Measurements from ENCODE around the gene HOXB1. TPM values are rescaled to one million over a fixed set of nuclear protein-coding genes. Genes with fewer than 3 reads are reported as not detected.

The HOXB1 gene
- total RNA-seq, 2 experiments from 2014 or later: not detected

GRCh38 chr17:48549914-48550501 lies 19.2 kb upstream of the HOXB1 start:
- H3K27me3 Mint-ChIP-seq: peaks cover 14% of the 10 kb centered on the region
- DNase-seq: no peak
- POLR2A ChIA-PET: interaction anchor here (1.3 to 1.5 kb wide), 2 partner anchors 9 to 17 kb away, joined by 3 to 5 read pairs; no protein-coding TSS in a partner anchor
- no peaks in the 10 kb centered on the region for H3K9me3 Mint-ChIP-seq
- H3K36me3 Mint-ChIP-seq (ENCODE audit: low read depth): peaks cover 12% of the 10 kb centered on the region
- CTCF ChIA-PET: no interaction called here
- H3K4me1 Mint-ChIP-seq: peaks cover 41% of the 10 kb centered on the region
- H3K4me3 Mint-ChIP-seq: no peak overlapping the region
- H3K27ac Mint-ChIP-seq: no peak overlapping the region

DNA sequence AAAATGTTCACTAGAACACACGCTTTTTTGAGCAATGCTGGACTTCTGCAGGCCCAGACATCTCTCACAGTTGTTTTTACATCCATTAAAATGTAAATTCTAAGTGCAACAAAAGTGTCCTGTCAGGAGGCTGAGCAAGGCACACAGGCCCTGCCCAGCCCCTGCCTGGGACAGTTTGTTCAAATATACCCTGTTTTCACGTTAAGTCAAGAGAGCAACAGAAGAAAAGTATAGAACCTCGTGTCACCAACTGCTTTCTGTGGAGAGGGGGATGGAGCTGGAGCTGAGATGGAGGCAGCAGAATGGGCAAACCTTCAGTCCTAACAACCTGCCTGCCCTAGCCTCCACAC lies 18.4 kb upstream of the HOXB1 start:
- ChIA-PET CTCF (no interaction called here), POLR2A (interaction anchor here (1.3 to 1.5 kb wide), 3 partner anchors 8 to 38 kb away, joined by 3 to 5 read pairs (median 5); no protein-coding TSS in a partner anchor)
- H3K9me3 Mint-ChIP-seq: no peaks in the 10 kb centered on the region
- H3K4me3 Mint-ChIP-seq: no peak overlapping the region
- peaks cover 38% of the 10 kb centered on the region for H3K4me1 Mint-ChIP-seq
- peaks cover 10% of the 10 kb centered on the region for H3K27me3 Mint-ChIP-seq
- no peak overlapping the region for H3K27ac Mint-ChIP-seq
- peaks cover 8% of the 10 kb centered on the region for H3K36me3 Mint-ChIP-seq (ENCODE audit: low read depth)
- DNase-seq: no peak

DNA sequence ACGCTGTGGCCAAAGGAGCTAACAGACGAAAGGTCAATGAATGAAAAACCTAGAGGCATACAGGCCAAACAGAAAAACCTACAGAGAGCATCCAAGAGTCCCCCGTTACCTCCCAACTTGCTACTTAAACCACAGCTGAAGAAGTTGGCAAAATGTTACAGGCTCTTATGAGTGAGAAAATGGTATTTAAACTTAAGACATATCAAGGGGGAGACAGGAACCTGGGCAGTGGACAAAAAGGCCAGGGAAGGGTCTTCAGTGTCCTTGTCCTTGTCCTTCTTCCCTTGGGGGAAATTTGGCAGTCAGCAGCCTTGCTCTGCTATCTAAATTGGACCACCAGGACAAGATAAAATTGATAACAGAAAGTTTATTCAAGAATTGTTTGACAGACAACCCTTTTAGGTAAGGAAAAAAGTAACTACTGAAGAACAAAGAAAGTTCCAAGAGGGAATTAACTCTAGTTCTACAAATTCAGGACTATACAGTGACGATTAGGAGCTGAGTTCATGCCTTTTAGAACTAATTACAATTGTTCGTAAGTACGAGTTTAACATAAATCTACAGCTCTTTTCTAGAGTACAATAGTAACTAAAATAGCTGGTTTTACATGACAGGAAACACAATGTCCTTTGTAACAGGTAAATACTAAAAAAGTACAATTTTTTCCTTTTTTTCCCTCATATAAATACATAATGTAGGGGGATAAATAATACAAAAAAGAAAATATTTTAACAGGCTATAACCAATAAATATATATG lies 17.9 kb upstream of the HOXB1 start:
- peaks cover 10% of the 10 kb centered on the region for H3K36me3 Mint-ChIP-seq (ENCODE audit: low read depth)
- peak overlapping the region; percentile 74 for H3K27ac Mint-ChIP-seq
- H3K4me3 Mint-ChIP-seq: peak overlapping the region; percentile 49
- peaks cover 40% of the 10 kb centered on the region for H3K4me1 Mint-ChIP-seq
- H3K9me3 Mint-ChIP-seq: no peaks in the 10 kb centered on the region
- peaks cover 12% of the 10 kb centered on the region for H3K27me3 Mint-ChIP-seq
- ChIA-PET CTCF (no interaction called here), POLR2A (interaction anchor here (0.6 to 2.6 kb wide), 5 partner anchors 8 to 43 kb away, joined by 3 to 12 read pairs (median 5); no protein-coding TSS in a partner anchor)
- DNase-seq: no peak

- Mint-ChIP-seq H3K4me3 (peak overlapping the region; percentile 54), H3K4me1 (peaks cover 40% of the 10 kb centered on the region), H3K9me3 (no peaks in the 10 kb centered on the region), H3K36me3 (ENCODE audit: low read depth) (peaks cover 13% of the 10 kb centered on the region), H3K27me3 (peaks cover 14% of the 10 kb centered on the region), H3K27ac (peak overlapping the region; percentile 74)
- CTCF ChIA-PET: interaction anchor here (0.6 to 0.8 kb wide), 3 partner anchors 12 to 363 kb away, joined by 3 to 5 read pairs (median 3); no protein-coding TSS in a partner anchor
- peak; percentile 58 for DNase-seq
- POLR2A ChIA-PET: interaction anchor here (1.5 to 2.6 kb wide), 3 partner anchors 8 to 43 kb away, joined by 5 to 12 read pairs (median 5); no protein-coding TSS in a partner anchor
These were observed 17.2 kb upstream of the HOXB1 start for GRCh38 chr17:48547808-48548522.

DNA sequence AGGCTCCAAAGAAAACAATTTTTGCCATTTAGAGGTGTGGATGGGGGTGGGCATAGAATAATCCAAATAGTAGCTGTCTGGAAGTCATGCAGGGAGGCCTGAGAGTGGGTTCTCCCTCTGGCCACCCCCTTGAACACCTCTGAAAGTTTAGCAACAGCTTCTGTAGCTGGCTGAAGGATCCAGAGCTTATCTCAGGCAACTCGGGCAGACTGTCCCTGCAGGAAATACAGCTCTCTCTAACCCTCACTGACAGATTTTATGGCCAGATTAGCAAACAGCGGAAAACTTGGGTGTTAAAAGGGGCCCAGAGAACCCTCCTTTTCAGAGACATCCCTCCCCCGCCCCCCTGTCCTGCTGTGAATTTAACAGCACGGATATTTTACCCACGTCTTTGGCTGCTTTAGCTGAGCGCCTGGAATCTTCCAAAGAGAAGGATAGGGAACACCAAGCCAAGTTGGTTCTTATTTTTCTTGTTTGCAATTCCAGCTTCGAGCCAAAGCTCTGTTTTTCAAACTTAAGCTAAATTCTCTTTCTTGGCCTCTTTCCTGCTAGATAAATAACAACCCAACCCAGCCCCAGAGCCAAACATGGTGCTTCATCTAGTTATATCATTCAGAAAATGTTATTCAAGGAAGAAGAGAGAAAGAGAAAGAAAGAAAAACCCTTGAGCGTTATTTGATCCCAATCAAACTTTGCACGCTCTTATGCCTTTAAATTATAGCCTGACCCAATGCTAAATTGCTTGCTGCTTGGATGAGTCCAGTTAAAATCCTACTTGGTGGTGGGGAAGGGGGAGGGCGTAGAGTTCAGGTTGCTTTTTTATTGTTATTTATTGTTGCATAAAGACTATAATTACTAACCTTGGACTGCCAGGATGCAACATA lies 16.4 kb upstream of the HOXB1 start:
- Mint-ChIP-seq H3K27ac (peak overlapping the region; percentile 74), H3K4me3 (peak overlapping the region; percentile 54), H3K4me1 (peaks cover 43% of the 10 kb centered on the region), H3K36me3 (ENCODE audit: low read depth) (peaks cover 18% of the 10 kb centered on the region), H3K27me3 (peaks cover 20% of the 10 kb centered on the region), H3K9me3 (no peaks in the 10 kb centered on the region)
- ChIA-PET POLR2A (interaction anchor here (0.6 to 2.6 kb wide), 6 partner anchors 9 to 47 kb away, joined by 3 to 12 read pairs (median 4); no protein-coding TSS in a partner anchor), CTCF (interaction anchor here (0.7 to 0.8 kb wide), 5 partner anchors 10 to 362 kb away, joined by 3 to 5 read pairs (median 3); no protein-coding TSS in a partner anchor)
- peak; percentile 27 for DNase-seq

DNA sequence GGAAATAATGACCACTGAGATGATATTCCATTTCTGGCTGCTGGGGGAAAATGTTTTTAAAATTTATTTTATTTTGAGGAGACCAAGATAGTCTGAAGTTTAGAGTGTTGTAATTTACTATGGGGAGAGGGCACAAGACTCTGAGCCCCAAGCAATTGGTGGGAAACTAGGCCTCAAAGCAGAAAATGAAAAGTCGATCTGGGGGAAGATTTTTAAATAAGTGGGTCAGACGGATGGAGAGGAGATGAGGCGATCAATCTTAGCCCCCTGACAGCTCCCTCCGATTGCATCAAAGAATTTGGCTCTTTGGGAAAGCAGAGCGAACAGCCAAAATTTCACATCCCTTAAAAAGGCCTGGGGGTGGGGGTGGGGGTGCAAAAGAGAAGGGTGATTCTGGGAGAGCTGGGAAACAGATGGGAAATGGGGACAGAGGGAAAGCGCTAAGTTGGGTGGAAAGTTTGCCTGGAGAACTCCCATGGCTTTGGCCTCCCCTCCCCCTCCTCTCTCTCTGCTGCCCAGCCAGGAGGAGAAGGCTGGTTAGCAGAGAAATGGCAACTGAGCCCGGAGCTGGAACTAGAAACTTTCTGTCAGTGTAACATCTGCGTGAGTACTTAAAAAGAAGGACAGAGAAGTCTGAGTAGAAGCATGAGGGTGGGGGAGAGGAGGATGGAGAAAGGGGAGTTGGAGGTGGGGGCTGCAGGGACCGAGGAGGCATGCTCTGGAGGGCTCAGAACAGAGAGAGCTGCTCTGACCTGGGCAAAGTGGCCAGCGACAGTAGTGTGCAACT lies 15.5 kb upstream of the HOXB1 start:
- ChIA-PET CTCF (interaction anchor here (0.7 to 1.7 kb wide), 4 partner anchors 11 to 194 kb away, joined by 3 to 5 read pairs (median 4); no protein-coding TSS in a partner anchor), POLR2A (interaction anchor here (0.6 to 2.6 kb wide), 6 partner anchors 9 to 46 kb away, joined by 3 to 12 read pairs (median 4); no protein-coding TSS in a partner anchor)
- peak overlapping the region; percentile 54 for H3K4me3 Mint-ChIP-seq
- H3K27ac Mint-ChIP-seq: peak overlapping the region; percentile 74
- peaks cover 48% of the 10 kb centered on the region for H3K4me1 Mint-ChIP-seq
- H3K9me3 Mint-ChIP-seq: no peaks in the 10 kb centered on the region
- DNase-seq: no peak
- H3K27me3 Mint-ChIP-seq: peaks cover 25% of the 10 kb centered on the region
- H3K36me3 Mint-ChIP-seq (ENCODE audit: low read depth): peaks cover 23% of the 10 kb centered on the region

DNA sequence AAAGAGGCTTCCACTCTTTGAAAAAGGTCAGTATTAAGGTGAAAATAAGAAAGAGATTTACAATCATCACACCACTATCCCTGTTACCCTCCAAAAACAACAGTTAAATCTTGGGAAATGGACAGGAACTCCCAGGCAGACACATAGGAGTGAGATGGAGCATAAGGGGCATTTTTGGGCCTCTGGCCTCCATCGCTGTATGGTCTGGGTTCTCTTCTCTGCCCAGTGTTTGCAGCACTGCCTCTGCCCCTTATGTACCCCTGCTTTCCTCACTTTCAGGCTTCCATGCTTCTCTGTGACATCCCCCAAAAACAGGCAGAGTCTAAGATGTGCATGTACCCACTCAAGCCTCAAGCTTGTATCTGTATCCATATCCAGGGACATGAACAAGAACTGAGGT lies 14.7 kb upstream of the HOXB1 start:
- peaks cover 23% of the 10 kb centered on the region for H3K36me3 Mint-ChIP-seq (ENCODE audit: low read depth)
- H3K27me3 Mint-ChIP-seq: peaks cover 25% of the 10 kb centered on the region
- H3K4me3 Mint-ChIP-seq: peak overlapping the region; percentile 89
- H3K4me1 Mint-ChIP-seq: peaks cover 53% of the 10 kb centered on the region
- DNase-seq: no peak
- POLR2A ChIA-PET: interaction anchor here (0.7 kb wide), 1 partner anchor 10 kb away, joined by 3 read pairs; no protein-coding TSS in a partner anchor
- CTCF ChIA-PET: interaction anchor here (1.7 kb wide), 1 partner anchor 53 kb away, joined by 5 read pairs; no protein-coding TSS in a partner anchor
- H3K9me3 Mint-ChIP-seq: no peaks in the 10 kb centered on the region
- H3K27ac Mint-ChIP-seq: peak overlapping the region; percentile 89

GRCh38 chr17:48545022-48545375 lies 14.2 kb upstream of the HOXB1 start, which contains the start of gene HOXB2:
TSS of gene HOXB2 (minus strand) at chr17:48545109. CDS start at chr17:48544911, 198 bp downstream.
- H3K27ac Mint-ChIP-seq: peak within 1 kb of the TSS; percentile 89
- peaks cover 28% of the 10 kb centered on the region for H3K27me3 Mint-ChIP-seq
- no peak for DNase-seq
- H3K4me3 Mint-ChIP-seq: peak within 1 kb of the TSS; percentile 89
- H3K9me3 Mint-ChIP-seq: no peaks in the 10 kb centered on the region
- H3K36me3 Mint-ChIP-seq (ENCODE audit: low read depth): peaks cover 26% of the 10 kb centered on the region
- H3K4me1 Mint-ChIP-seq: peaks cover 58% of the 10 kb centered on the region
- CTCF ChIA-PET: interaction anchor here (1.7 kb wide), 1 partner anchor 52 kb away, joined by 5 read pairs; no protein-coding TSS in a partner anchor
- POLR2A ChIA-PET: interaction anchor here (0.7 to 2.4 kb wide), 2 partner anchors 11 to 52 kb away, joined by 3 to 9 read pairs; no protein-coding TSS in a partner anchor

DNA sequence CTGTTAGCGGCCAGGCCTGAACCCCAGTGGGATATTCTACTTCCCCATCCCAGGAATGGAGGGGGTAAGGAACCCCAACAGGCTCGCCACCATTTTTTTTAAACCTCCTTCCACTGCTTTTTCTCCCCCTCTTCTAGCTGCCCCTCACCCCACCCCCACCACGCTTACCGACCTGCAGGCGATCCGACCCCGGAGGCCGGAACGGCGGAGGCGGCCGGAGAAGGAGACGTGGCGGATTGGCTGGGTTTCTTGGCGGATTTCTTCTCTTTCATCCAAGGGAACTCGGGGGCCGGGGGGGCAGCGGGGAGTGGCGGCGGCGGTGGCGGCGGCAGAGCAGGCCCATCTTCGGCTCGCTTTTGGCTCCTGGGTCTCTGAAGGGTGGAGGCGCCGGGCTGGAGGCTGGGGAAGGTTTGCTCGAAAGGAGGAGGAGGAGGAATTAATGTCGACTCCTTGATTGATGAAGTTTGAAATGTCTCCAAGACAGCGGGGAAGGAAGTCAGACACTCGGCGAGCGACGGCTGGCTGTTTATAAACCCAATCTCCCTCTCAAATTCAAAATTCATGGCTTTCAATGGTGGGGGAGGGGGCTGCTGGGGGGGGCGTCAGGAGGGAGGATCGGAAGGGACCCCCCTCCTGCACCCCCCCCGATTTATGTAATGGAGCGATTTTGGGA lies 13.7 kb upstream of the HOXB1 start:
- DNase-seq: peak; percentile 42
- peaks cover 21% of the 10 kb centered on the region for H3K36me3 Mint-ChIP-seq (ENCODE audit: low read depth)

DNA sequence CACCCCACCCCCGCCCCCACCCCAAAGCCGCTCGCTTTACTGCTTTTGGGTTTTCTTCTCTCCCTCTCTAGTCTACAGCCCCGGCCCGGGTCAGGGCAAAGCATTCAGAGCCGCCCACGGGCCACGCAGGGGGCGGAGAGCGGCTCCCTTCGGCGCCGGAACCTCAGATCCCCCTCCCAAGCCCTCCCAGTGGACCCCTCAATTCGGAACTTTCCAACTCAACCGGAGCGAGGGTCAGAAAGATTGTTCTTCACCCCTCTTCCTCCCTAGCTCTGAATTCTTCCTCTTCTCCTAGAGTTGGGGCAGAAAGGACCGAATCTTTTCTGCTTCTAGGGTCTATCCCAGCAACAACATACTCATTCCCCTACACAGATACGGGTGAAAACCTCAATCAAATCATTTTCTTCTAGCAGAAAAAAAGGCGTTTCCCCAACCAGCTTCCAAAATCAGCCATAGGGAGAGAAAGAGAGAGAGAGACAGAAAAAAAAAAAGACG lies 13.1 kb upstream of the HOXB1 start:
- H3K27ac Mint-ChIP-seq: peak overlapping the region; percentile 89
- H3K27me3 Mint-ChIP-seq: peaks cover 32% of the 10 kb centered on the region
- H3K4me3 Mint-ChIP-seq: peak overlapping the region; percentile 89
- ChIA-PET CTCF (interaction anchor here (1.1 kb wide), 1 partner anchor 49 kb away, joined by 3 read pairs; no protein-coding TSS in a partner anchor), POLR2A (interaction anchor here (0.6 to 2.4 kb wide), 10 partner anchors 12 to 895 kb away, joined by 3 to 15 read pairs (median 3); partner anchors contain the start of gene HOXB4)
- H3K9me3 Mint-ChIP-seq: no peaks in the 10 kb centered on the region
- H3K4me1 Mint-ChIP-seq: peaks cover 58% of the 10 kb centered on the region
- peak; percentile 45 for DNase-seq
- peaks cover 19% of the 10 kb centered on the region for H3K36me3 Mint-ChIP-seq (ENCODE audit: low read depth)

More for the DNA sequence above, 13.7 kb upstream of the HOXB1 start:
- ChIA-PET CTCF (interaction anchor here (1.1 to 1.7 kb wide), 2 partner anchors 49 to 52 kb away, joined by 3 to 5 read pairs; no protein-coding TSS in a partner anchor), POLR2A (interaction anchor here (0.7 to 2.4 kb wide), 6 partner anchors 11 to 896 kb away, joined by 3 to 15 read pairs (median 3); partner anchors contain the start of gene HOXB4)
- Mint-ChIP-seq H3K27ac (peak overlapping the region; percentile 89), H3K4me3 (peak overlapping the region; percentile 89), H3K9me3 (no peaks in the 10 kb centered on the region), H3K27me3 (peaks cover 31% of the 10 kb centered on the region), H3K4me1 (peaks cover 60% of the 10 kb centered on the region)
